Heart left ventricle (tissue), 16 donors: ENCODE results near the gene ACSS1. TPM values are rescaled to one million over a fixed set of nuclear protein-coding genes. Genes with fewer than 3 reads are reported as not detected.
A peak's percentile ranks its signal among the peaks of the same experiment; 100 is the strongest.

Source experiments
- ATAC-seq, 4 donors: fragments of 200-7000 bp; cut with Tn5 transposase; one replicate each; pipeline ENCODE4 v1.9.1; 2020 to 2022; ENCODE audit warnings: moderate library complexity in 4 of 4, mild to moderate bottlenecking in 3 of 4, moderate number of reproducible peaks in 1 of 4
- DNase-seq, 5 donors: peaks; one replicate each; pipeline ENCODE4 v3.0.0-alpha.2; 2020
- H3K27ac ChIP-seq, 12 donors: fragments of 200-600 bp; sonication (generic) in 4 of 12; one replicate each; pipeline versions ENCODE4 v1.5.0 to v1.8.0; 2016 to 2022; ENCODE audit warnings: mild to moderate bottlenecking in 2 of 12
- H3K27me3 ChIP-seq, 9 donors: fragments of 200-600 bp; sonication (generic) in 2 of 9; one replicate each; pipeline versions ENCODE4 v1.5.1 to v1.8.0; 2016 to 2022; ENCODE audit warnings: mild to moderate bottlenecking in 3 of 9
- H3K36me3 ChIP-seq, 9 donors: fragments of 200-600 bp; sonication (generic) in 2 of 9; one replicate each; pipeline versions ENCODE4 v1.5.0 to v1.8.0; 2018 to 2022; ENCODE audit warnings: mild to moderate bottlenecking in 2 of 9
- H3K4me1 ChIP-seq, 12 donors: fragments of 200-600 bp; sonication (generic) in 4 of 12; one replicate each; pipeline versions ENCODE4 v1.5.0 to v1.8.0; 2016 to 2022; ENCODE audit warnings: mild to moderate bottlenecking in 3 of 12
- H3K4me3 ChIP-seq, 12 donors: fragments of 200-600 bp; sonication (generic) in 4 of 12; one replicate each; pipeline versions ENCODE4 v1.5.0 to v1.8.0; 2017 to 2022; ENCODE audit warnings: mild to moderate bottlenecking in 9 of 12, moderate library complexity in 4 of 12
- H3K9me3 ChIP-seq, 12 donors: fragments of 200-600 bp; sonication (generic) in 4 of 12; one replicate each; pipeline versions ENCODE4 v1.5.0 to v1.8.0; 2016 to 2022; ENCODE audit warnings: mild to moderate bottlenecking in 1 of 12
- POLR2A ChIP-seq, 2 donors: fragments of 450-650 bp; IDR thresholded peaks; one replicate each; pipeline ENCODE4 v1.6.1; 2017; ENCODE audit warnings: antibody characterized with exemption in 2 of 2, mild to moderate bottlenecking in 2 of 2, moderate library complexity in 2 of 2
- WGBS, 4 donors: extraction: QIAGEN DNeasy Blood & Tissue Kit in 2 of 4; methylation state at CpG; one replicate each; pipeline versions ENCODE4 v1.1.5 to v1.1.7; 2013 to 2018; 5-methylcytosine and 5-hydroxymethylcytosine counted together
- intact Hi-C, 10 donors: fragments of 100-400 bp; cut with DNase I; formaldehyde crosslinking; loops; one replicate each; pipeline versions ENCODE4 v1.11.1 to v1.14.2; 2022
- polyA plus RNA-seq, 2 donors: library from polyadenylated mRNA; stranded (reverse); fragments of 200-250 nt; gene quantifications; one replicate each; pipeline ENCODE4 v1.2.3, GENCODE V29; 2013
- total RNA-seq, 9 donors: library from RNA; depleted of rRNA in 2 of 9; stranded (reverse); fragments of >200 nt in 2 of 9; fragmentation: NEBNext Ultra II Directional in 3 of 9; extraction: Animal tissue kit (Norgen Biotek cat#: 25700) in 3 of 9; gene quantifications; one replicate each; pipeline versions ENCODE4 v1.1.0 to v1.2.4, GENCODE V29; 2016 to 2023
- TF ChIP-seq, protein P1 (sequence below), 12 donors: fragments of 200-600 bp; sonication (generic) in 4 of 12; IDR thresholded peaks; one replicate each; pipeline versions ENCODE4 v1.5.0 to v1.8.0; 2018 to 2022; ENCODE audit warnings: antibody characterized with exemption in 12 of 12, mild to moderate bottlenecking in 5 of 12
- donor health status: ischemic (EF 13 %, LVEDD 7.1; RV severe dilation, severe dysfunction).
- donor health status: healthy with polysubstance abuse.
- donor health status: DM: no; HTN: yes; CAD: no.
- donor health status: DM: no; HTN: no; CAD: no.
- donor health status: ischemic (EF 25% LVEDD 6.9; RV normal size, moderate dysfunction).
- donor health status: ischemic (EF 25% LVEDD 5.7; RV mildly dilated, moderate dysfunction).
- donor health status: healthy.
- donor health status: DM: yes; HTN: yes; CAD: no.
- donor health status: ischemic (EF 35%, LVEDD 5.7; RV mildly dilated, moderate dysfunction).
- donor health status: nonischemic (EF 11% LVEDD 7.7; RV severe dilation, severe dysfunction).
- donor health status: DM: yes; HTN: yes; CAD: no.
- donor health status: PGD.
- donor health status: ischemic (EF 29% LVEDD 5.4; RV normal size, mild dysfunction).
- donor health status: nonischemic (EF 23%, LVEDD 6.1; RV moderate dilation, normal function).

Gene ACSS1
- total and polyA plus RNA-seq, 11 donors = 43.5 to 177 (median 81.4) TPM

- no peak for TF ChIP-seq POLR2A (IDR thresholded peaks at IDR 0.05)
- TF ChIP-seq, protein P1, sequence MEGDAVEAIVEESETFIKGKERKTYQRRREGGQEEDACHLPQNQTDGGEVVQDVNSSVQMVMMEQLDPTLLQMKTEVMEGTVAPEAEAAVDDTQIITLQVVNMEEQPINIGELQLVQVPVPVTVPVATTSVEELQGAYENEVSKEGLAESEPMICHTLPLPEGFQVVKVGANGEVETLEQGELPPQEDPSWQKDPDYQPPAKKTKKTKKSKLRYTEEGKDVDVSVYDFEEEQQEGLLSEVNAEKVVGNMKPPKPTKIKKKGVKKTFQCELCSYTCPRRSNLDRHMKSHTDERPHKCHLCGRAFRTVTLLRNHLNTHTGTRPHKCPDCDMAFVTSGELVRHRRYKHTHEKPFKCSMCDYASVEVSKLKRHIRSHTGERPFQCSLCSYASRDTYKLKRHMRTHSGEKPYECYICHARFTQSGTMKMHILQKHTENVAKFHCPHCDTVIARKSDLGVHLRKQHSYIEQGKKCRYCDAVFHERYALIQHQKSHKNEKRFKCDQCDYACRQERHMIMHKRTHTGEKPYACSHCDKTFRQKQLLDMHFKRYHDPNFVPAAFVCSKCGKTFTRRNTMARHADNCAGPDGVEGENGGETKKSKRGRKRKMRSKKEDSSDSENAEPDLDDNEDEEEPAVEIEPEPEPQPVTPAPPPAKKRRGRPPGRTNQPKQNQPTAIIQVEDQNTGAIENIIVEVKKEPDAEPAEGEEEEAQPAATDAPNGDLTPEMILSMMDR (IDR thresholded peaks at IDR 0.05) = no peak
- Histone ChIP-seq H3K9me3 (no peaks in the 10 kb centered on the region), H3K27me3 (no peaks in the 10 kb centered on the region), H3K27ac (peak overlapping the region in 1 of 12 donors; percentile 18), H3K4me3 (no peak overlapping the region), H3K36me3 (peaks cover 0 to 90% (median 77%) of the 10 kb centered on the region in 9 donors), H3K4me1 (peaks cover 0 to 35% (median 6%) of the 10 kb centered on the region in 12 donors)
- peak in 3 of 5 donors; percentile 15 to 20 (median 20) for DNase-seq
- no peak for ATAC-seq
- 65 to 74% (median 71%) methylated on average over 12 to 14 of the region's 14 CpGs for WGBS, 4 donors
- intact Hi-C loops = loop anchor here in 1 of 10 donors (10.0 kb wide), 1 partner anchor 53 kb away; no protein-coding TSS in a partner anchor
Measured at GRCh38 chr20:25017257-25017803, 40.6 kb downstream of the ACSS1 start.

DNA sequence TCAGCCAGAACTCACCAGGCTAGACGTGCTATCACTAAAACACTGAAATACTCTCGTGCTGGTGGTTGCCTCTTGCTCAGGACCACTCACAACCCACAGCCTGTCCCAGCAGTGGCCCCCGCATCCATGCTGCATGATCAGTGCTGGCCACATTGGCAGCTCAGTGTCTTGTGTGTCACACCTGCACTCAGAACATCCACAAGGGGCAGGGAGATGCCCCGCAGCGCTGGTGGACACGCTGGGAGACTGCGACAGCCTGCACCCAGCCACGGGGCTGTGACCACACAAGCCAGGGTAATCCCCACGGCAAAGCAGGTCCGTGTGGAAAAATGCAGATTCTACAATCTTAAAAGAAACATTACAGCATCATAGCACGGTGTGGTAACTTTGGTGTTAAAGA, 41.5 kb downstream of the ACSS1 start:
- ATAC-seq (no peak), DNase-seq (peak in 3 of 5 donors; percentile 8 to 24 (median 12))
- TF ChIP-seq, protein P1 (IDR thresholded peaks at IDR 0.05) = no peak
- no peak for TF ChIP-seq POLR2A (IDR thresholded peaks at IDR 0.05)
- H3K4me3 ChIP-seq = no peak overlapping the region
- intact Hi-C loops = loop anchor here in 2 of 10 donors (1.0 to 10.0 kb wide), 2 partner anchors 12 to 52 kb away; no protein-coding TSS in a partner anchor
- 81 to 89% (median 85%) methylated on average over 10 to 11 of the region's 11 CpGs for WGBS, 4 donors
- no peaks in the 10 kb centered on the region for H3K9me3 ChIP-seq
- no peaks in the 10 kb centered on the region for H3K27me3 ChIP-seq
- H3K36me3 ChIP-seq = peaks cover 0 to 96% (median 85%) of the 10 kb centered on the region in 9 donors
- H3K27ac ChIP-seq = no peak overlapping the region
- peaks cover 0 to 35% (median 6%) of the 10 kb centered on the region in 12 donors for H3K4me1 ChIP-seq

DNA sequence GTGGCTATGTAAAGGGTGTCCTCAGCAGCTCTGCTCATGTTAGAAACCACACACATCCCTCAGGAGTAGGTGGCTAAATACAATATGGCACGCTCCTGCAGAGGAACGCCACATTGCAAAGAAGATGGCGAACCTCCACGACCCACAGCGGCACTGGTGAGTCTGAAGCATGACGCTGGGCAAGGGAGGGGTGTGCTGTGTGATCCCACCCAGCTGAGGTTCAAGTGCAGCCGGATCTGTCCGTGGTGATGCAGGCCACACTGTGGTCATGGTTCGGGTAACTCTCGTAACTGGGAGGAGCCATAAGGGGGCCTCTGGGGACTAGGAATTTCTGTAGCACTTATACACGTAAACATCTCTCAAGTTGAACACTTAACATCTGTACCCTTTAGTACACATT, 42.0 kb downstream of the ACSS1 start:
- Histone ChIP-seq H3K9me3 (no peaks in the 10 kb centered on the region), H3K4me1 (peaks cover 0 to 30% (median 5%) of the 10 kb centered on the region in 12 donors), H3K27ac (no peak overlapping the region), H3K36me3 (peaks cover 0 to 96% (median 88%) of the 10 kb centered on the region in 9 donors), H3K4me3 (no peak overlapping the region), H3K27me3 (no peaks in the 10 kb centered on the region)
- DNase-seq = peak in 2 of 5 donors; percentile 12 to 13
- intact Hi-C loops = loop anchor here in 2 of 10 donors (1.0 to 10.0 kb wide), 2 partner anchors 12 to 51 kb away; no protein-coding TSS in a partner anchor
- TF ChIP-seq POLR2A (IDR thresholded peaks at IDR 0.05) = no peak
- TF ChIP-seq, protein P1 (IDR thresholded peaks at IDR 0.05) = no peak
- WGBS, 4 donors = 85 to 86% (median 85%) methylated on average over 11 of the region's 11 CpGs
- ATAC-seq = no peak

DNA sequence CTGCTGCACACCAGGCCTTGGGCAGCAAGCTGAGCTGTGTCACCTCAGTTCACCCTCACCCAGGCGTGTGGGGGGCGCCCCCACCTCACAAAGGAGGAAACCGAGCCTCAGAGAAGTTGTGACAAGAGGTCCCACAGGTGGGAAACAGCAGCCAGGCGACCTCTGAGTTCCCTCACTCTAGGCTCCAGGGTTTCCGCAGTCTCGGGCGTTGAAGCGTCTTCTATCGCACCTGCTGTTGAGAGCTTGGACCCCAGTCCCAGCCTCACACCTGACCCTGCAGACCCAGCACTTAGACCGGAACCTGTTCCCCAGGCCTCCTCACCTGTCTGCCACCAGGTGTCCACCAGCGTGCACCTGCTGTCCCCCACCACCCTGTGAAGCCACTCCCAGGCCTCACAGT, 43.1 kb downstream of the ACSS1 start:
- H3K4me3 ChIP-seq = no peak overlapping the region
- H3K27ac ChIP-seq = no peak overlapping the region
- DNase-seq (peak in 2 of 5 donors; percentile 10 to 12), ATAC-seq (no peak)
- intact Hi-C loops = loop anchor here in 1 of 10 donors (10.0 kb wide), 1 partner anchor 50 kb away; no protein-coding TSS in a partner anchor
- H3K27me3 ChIP-seq = no peaks in the 10 kb centered on the region
- whole genome bisulfite sequencing, 4 donors = 91 to 92% (median 92%) methylated on average over 10 to 11 of the region's 11 CpGs
- TF ChIP-seq, protein P1 (IDR thresholded peaks at IDR 0.05) = no peak
- TF ChIP-seq POLR2A (IDR thresholded peaks at IDR 0.05) = no peak
- H3K4me1 ChIP-seq = peaks cover 0 to 31% (median 1%) of the 10 kb centered on the region in 12 donors
- H3K36me3 ChIP-seq = peaks cover 0 to 99% (median 89%) of the 10 kb centered on the region in 9 donors
- no peaks in the 10 kb centered on the region for H3K9me3 ChIP-seq
